Prostate gland (tissue), 2 donors: Measurements from ENCODE around the gene CFAP99. TPM values are rescaled to one million over a fixed set of nuclear protein-coding genes. Genes with fewer than 3 reads are reported as not detected.

Experiments used
- DNase-seq: peaks from one replicate; pipeline ENCODE4 v3.0.0-alpha.2; 2019; ENCODE audit warnings: low spot score
- H3K27ac ChIP-seq, 2 donors: fragments of 200-600 bp; sonication (generic); 2 replicates each; pipeline ENCODE4 v1.5.1; 2017 to 2019
- H3K27me3 ChIP-seq: fragments of 200-600 bp; sonication (generic); replicated peaks from 2 replicates; pipeline ENCODE4 v1.5.1; 2019; ENCODE audit not compliant: insufficient read depth
- H3K36me3 ChIP-seq, 2 donors: fragments of 200-600 bp; sonication (generic); 1 replicate in 1 of 2; 2 replicates in 1 of 2; pipeline versions ENCODE4 v1.5.1 to v1.8.1; 2017 to 2019
- H3K4me1 ChIP-seq: fragments of 200-600 bp; sonication (generic); replicated peaks from 2 replicates; pipeline ENCODE4 v1.5.1; 2019
- H3K4me3 ChIP-seq, 2 donors: fragments of 200-600 bp; sonication (generic); 2 replicates each; pipeline ENCODE4 v1.5.1; 2017 to 2019
- H3K9me3 ChIP-seq: fragments of 200-600 bp; sonication (generic); 2 replicates; pipeline ENCODE4 v1.5.1; 2017
- CTCF ChIP-seq, 4 experiments: fragments of 200-600 bp in 2 of 4; fragments of 450-650 bp in 2 of 4; sonication (generic) in 2 of 4; IDR thresholded peaks; 1 replicate in 3 of 4; 2 replicates in 1 of 4; pipeline ENCODE4 v1.5.1; 2016 to 2019; ENCODE audit warnings: antibody characterized with exemption in 4 of 4, mild to moderate bottlenecking in 2 of 4, moderate library complexity in 2 of 4
- POLR2A ChIP-seq: fragments of 450-650 bp; IDR thresholded peaks from one replicate; pipeline ENCODE4 v1.6.1; 2016; ENCODE audit warnings: antibody characterized with exemption, mild to moderate bottlenecking
- POLR2AphosphoS5 ChIP-seq: sonication (generic); formaldehyde crosslinking; IDR thresholded peaks from one replicate; pipeline ENCODE4 v1.6.1; 2017; ENCODE audit warnings: antibody characterized with exemption
- WGBS: methylation state at CpG from one replicate; pipeline ENCODE4 v1.1.5; 2018; 5-methylcytosine and 5-hydroxymethylcytosine counted together
- intact Hi-C: fragments of 100-400 bp; cut with DNase I; formaldehyde crosslinking; loops from one replicate; pipeline ENCODE4 v1.14.2; 2022
- total RNA-seq, 2 donors: library from RNA; depleted of rRNA; stranded (reverse); fragments of >200 nt; gene quantifications; one replicate each; pipeline ENCODE4 v1.1.0, GENCODE V29; 2016

Gene CFAP99
- total RNA-seq, 2 donors from 2014 or later: 0.18 to 7.4 TPM

GRCh38 chr4:2385516-2385915, 33.2 kb upstream of the CFAP99 start:
- DNase-seq: no peak
- Histone ChIP-seq H3K9me3 (no peaks in the 10 kb centered on the region), H3K36me3 (no peaks in the 10 kb centered on the region), H3K27me3 (no peaks in the 10 kb centered on the region), H3K4me3 (no peak overlapping the region), H3K27ac (no peak overlapping the region), H3K4me1 (no peaks in the 10 kb centered on the region)
- intact Hi-C loops: no loop called here
- TF ChIP-seq CTCF (IDR thresholded peaks at IDR 0.05) (no peak), POLR2AphosphoS5 (no peak), POLR2A (no peak)
- WGBS: 87% methylated on average over 8 of the region's 8 CpGs

- H3K27ac ChIP-seq: no peak overlapping the region
- intact Hi-C loops: no loop called here
- no peaks in the 10 kb centered on the region for H3K36me3 ChIP-seq
- no peaks in the 10 kb centered on the region for H3K9me3 ChIP-seq
- TF ChIP-seq CTCF (IDR thresholded peaks at IDR 0.05): no peak
- no peak for TF ChIP-seq POLR2AphosphoS5
- no peak for TF ChIP-seq POLR2A
- DNase-seq: no peak
- H3K4me3 ChIP-seq: no peak overlapping the region
- H3K27me3 ChIP-seq: no peaks in the 10 kb centered on the region
- no peaks in the 10 kb centered on the region for H3K4me1 ChIP-seq
- WGBS: 90% methylated on average over 18 of the region's 19 CpGs
Observed at GRCh38 chr4:2386717-2387116, 32.0 kb upstream of the CFAP99 start.

- intact Hi-C loops: no loop called here
- Histone ChIP-seq H3K9me3 (no peaks in the 10 kb centered on the region), H3K36me3 (no peaks in the 10 kb centered on the region), H3K4me3 (no peak overlapping the region), H3K27ac (no peak overlapping the region), H3K27me3 (no peaks in the 10 kb centered on the region), H3K4me1 (no peaks in the 10 kb centered on the region)
- TF ChIP-seq CTCF (IDR thresholded peaks at IDR 0.05): no peak
- no peak for TF ChIP-seq POLR2AphosphoS5
- no peak for TF ChIP-seq POLR2A
- 90% methylated on average over 17 of the region's 17 CpGs for WGBS
- DNase-seq: no peak
Observed at GRCh38 chr4:2387218-2387617, 31.5 kb upstream of the CFAP99 start.

GRCh38 chr4:2387829-2388228, 30.9 kb upstream of the CFAP99 start:
- H3K27ac ChIP-seq: no peak overlapping the region
- no peaks in the 10 kb centered on the region for H3K9me3 ChIP-seq
- no peak overlapping the region for H3K4me3 ChIP-seq
- no peak for DNase-seq
- H3K36me3 ChIP-seq: no peaks in the 10 kb centered on the region
- 91% methylated on average over 12 of the region's 12 CpGs for WGBS
- H3K4me1 ChIP-seq: no peaks in the 10 kb centered on the region
- intact Hi-C loops: no loop called here
- TF ChIP-seq POLR2A (no peak), POLR2AphosphoS5 (no peak), CTCF (IDR thresholded peaks at IDR 0.05) (no peak)
- H3K27me3 ChIP-seq: no peaks in the 10 kb centered on the region

- H3K9me3 ChIP-seq: no peaks in the 10 kb centered on the region
- no peaks in the 10 kb centered on the region for H3K4me1 ChIP-seq
- H3K27ac ChIP-seq: no peak overlapping the region
- TF ChIP-seq POLR2AphosphoS5 (no peak), CTCF (IDR thresholded peaks at IDR 0.05) (no peak), POLR2A (no peak)
- no peaks in the 10 kb centered on the region for H3K36me3 ChIP-seq
- intact Hi-C loops: no loop called here
- no peak for DNase-seq
- H3K27me3 ChIP-seq: no peaks in the 10 kb centered on the region
- H3K4me3 ChIP-seq: no peak overlapping the region
- 35% methylated on average over 9 of the region's 9 CpGs for WGBS
Observed at GRCh38 chr4:2388429-2389182, 30.1 kb upstream of the CFAP99 start.
